ENCODE measurements around the gene DNAH3. TPM values are rescaled to one million over a fixed set of nuclear protein-coding genes. Genes with fewer than 3 reads are reported as not detected.

Gene DNAH3
- total RNA-seq, 4 donors from 2014 or later = 0.66 TPM; not detected in 3

Other genes starting within 250 kb of the DNAH3 start
- gene LDAF1, start 7.8 kb upstream of the DNAH3 start, total RNA-seq = 100 to 1,000 TPM in 2 of 4 donors, 10 to 100 TPM in 2; 46.1 to 115 (median 84.5) TPM
- gene ZP2, start 60.7 kb upstream of the DNAH3 start, total RNA-seq = not detected
- not detected for gene ANKS4B, start 82.9 kb upstream of the DNAH3 start, total RNA-seq
- gene CRYM, start 127.4 kb upstream of the DNAH3 start, total RNA-seq = 1 to 10 TPM in 2 of 4 donors, under 1 TPM in 1, not detected in 1; 0.85 to 3.1 (median 1.9) TPM